T-helper 2 cell (primary cell): ENCODE results near the gene EPDR1.

ENCODE experiments used
- DNase-seq, 5 experiments: peaks; one replicate each; pipeline versions ENCODE4 v3.0.0 to v3.0.0-alpha.2; 2012 to 2022
- total RNA-seq, 2 donors: gene quantifications; one replicate each; lab custom pipeline; 2026; lab: John Stamatoyannopoulos, UW

The EPDR1 gene
- 0 to 0.13 reads per million in 2 donors for total RNA-seq

- peak in 1 of 5 experiments; percentile 64 for DNase-seq
These were observed at the start of gene EPDR1 for GRCh38 chr7:37920305-37920848. Gene EPDR1, plus strand, starts transcription at chr7:37920640. Its CDS starts 300 bp downstream, at chr7:37920940.

GRCh38 chr7:37882086-37882485 lies 38.4 kb upstream of the EPDR1 start:
- DNase-seq: no peak

DNA sequence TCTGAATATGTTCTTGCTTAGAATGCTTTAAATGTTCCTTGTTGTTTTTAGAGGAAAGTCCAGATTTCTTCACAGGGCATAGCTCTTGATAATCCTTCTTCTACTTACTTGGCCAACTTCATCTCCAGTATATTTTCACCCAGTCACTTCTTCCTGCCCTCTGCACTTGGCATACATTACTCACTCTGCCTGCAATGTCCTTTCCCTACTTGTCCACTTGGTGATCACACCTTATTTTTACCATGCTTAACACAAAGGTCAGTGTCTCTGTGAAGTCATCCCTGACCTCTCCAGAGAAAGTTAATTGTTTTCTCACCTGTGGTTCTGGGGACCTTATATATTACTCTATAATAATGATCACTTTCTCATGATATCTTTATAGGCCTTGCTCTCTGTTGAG lies 27.1 kb upstream of the EPDR1 start:
- no peak for DNase-seq

DNA sequence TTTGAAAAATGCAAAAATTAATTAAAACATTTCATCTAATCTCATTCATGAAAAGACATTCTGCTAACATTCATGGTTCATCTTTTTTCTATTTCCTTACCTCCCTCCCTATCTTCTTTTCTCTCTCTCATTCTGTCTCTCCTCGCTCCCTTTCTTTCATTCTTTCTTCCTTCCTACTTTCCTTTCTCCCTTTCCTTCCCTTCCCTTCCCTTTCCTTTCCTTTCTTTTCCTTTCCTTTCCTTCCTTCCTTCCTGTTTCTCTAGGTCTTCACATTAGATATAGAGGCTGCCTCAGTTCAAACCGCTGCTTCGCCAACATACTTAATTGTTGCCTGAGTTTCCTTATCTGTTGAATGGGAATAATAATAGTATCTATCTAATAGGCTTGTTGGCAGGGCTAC lies 25.8 kb upstream of the EPDR1 start:
- no peak for DNase-seq

- no peak for DNase-seq
These were observed 20.7 kb upstream of the EPDR1 start for GRCh38 chr7:37899712-37900247.

- peak in 1 of 5 experiments; percentile 7 for DNase-seq
These were observed 19.1 kb upstream of the EPDR1 start for GRCh38 chr7:37901236-37901827.

GRCh38 chr7:37901890-37902524 lies 18.4 kb upstream of the EPDR1 start:
- DNase-seq: no peak

DNA sequence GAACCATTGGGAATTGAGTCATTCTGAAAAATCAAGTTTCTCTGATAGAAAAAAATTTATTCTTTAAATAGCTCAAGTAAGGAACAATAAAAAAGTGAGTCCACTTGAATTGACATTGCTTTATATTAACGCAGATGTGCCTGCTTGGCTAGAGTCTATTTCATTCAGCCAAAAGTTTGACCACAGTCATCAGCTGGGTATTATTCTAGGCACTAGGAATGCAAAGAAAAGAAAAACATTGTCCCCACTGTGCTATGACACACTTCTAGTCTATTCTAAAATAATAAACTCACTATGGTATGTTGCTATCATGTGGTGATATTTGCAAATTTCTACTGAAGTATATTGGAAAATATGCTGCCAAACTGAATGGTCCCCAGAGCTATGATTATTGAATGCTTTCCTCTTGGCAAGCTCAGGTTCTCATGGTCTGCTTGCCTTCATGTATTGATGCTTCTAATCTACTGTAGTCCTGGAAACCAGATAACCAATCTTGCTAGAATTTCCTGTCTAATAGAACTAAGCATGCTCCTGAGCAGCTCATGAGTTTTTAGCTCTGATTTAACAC lies 12.1 kb upstream of the EPDR1 start:
- DNase-seq: no peak

- DNase-seq: no peak
These were observed 7.7 kb upstream of the EPDR1 start for GRCh38 chr7:37912756-37913155.

DNA sequence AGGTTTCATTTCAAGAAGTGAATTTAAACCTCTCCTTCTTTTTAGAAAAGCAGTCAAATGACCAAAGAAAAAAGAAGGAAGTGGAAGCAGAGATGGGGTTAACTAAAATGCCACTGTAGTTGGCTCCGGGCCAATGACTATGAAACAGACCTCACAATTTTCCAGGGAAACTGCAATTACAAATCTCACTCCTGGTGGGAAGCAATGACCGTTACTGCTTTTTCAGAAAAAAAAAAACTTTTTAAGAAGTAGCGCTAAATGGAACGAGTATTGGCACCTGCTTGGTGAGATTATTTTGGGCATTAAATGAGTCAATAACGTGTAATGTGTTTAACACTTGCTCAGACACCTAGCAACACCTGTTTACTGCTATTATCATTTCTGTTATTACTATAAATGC lies 5.0 kb upstream of the EPDR1 start:
- peak in 1 of 5 experiments; percentile 3 for DNase-seq

- peak in 1 of 5 experiments; percentile 5 for DNase-seq
These were observed 4.3 kb upstream of the EPDR1 start for GRCh38 chr7:37916017-37916672.

DNA sequence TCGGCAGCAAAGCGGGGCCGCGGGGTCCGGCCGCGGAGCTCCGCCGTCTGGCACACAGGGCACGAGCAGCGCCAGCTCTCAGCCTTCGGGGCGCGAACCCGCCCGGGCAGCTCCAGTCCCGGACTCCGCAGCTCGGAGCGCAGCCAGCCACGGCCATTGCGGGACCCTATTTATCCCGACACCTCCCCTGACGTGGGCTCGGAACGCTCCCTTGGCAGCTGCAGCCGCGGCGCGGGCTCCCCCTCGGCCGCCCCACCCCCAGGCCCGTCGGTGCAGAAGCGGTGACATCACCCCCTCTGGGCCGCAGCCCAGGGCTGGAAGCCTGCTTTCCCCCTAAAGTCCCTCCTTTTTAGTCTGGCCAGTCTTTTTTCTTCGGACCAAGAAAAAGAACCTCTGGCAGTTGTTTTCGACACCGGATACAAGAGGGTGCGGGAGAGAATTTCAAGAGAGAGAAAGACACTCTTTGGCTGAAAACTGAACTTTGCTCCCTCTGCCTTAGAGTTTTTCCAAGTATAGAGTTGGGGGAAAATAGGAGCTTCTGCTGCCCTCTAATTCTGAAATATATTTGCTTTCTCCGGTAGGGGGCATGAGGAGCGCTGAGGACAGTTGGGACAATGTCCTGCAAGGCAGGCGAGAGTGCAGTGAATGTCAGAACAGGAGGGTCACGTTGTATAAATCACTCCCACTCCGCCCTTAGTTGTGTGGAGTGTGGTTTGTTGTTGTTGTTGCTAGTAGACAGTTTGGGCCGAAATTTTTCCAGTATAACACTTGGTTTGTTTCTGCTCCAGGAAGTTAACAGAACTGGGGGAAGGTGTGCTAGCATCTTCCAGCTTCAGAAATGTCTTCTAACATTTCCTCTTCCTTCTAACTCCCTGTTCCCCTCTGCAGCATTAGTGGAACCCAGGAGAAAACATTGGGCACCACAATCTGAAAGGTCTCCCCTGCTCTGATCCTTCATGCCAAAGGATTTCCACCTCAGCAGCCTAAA lies 3.5 kb upstream of the EPDR1 start, which contains the start of gene SFRP4:
Gene SFRP4, minus strand, starts transcription at position 145 of the 988 bp plus-strand sequence. CDS start 280 bp downstream, outside the sequence.
- peak in 1 of 5 experiments; percentile 6 for DNase-seq

DNA sequence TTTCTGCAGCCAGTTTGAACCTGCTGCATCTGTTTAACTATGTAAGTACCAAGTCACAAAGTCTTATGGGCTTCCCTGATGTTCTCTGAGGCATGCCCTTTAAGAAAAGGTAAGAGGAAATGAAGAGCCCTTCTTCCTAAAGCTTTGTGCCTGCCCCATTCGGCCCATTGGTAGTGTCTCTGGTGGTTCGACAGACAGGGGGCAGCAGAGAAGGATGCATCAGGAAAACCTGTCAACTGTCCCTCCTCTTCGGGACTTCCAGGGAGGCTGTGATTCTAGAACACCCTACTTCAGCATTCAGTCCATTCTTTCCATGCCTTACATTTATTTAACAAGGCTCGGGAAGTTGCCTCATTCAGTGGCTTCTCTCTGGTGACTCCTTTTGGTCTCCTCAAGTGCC lies 1.9 kb upstream of the EPDR1 start:
- no peak for DNase-seq

GRCh38 chr7:37920849-37921805 lies 687 bp downstream of the EPDR1 start:
- peak in 1 of 5 experiments; percentile 21 for DNase-seq

DNA sequence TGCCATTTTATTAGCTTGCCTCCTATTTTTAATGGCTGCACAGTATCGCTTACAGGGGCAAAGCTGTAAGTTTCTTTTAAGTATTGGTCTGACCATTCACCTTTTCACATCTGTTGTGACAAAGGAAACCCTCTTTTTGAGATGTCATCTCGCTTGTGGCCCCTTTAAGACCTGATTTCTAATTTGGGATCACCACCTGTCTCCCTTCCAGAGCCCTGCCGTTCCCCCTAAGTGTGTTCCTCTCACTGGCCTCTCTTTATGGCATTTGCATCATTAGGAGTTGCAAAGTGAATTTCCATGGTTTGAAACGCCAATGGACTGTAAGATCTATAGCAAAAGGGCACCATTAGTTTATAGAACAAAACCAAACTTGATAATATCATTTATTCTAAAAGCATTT lies 1.4 kb downstream of the EPDR1 start:
- DNase-seq: no peak

- DNase-seq: no peak
These were observed 3.6 kb downstream of the EPDR1 start for GRCh38 chr7:37923996-37924395.

DNA sequence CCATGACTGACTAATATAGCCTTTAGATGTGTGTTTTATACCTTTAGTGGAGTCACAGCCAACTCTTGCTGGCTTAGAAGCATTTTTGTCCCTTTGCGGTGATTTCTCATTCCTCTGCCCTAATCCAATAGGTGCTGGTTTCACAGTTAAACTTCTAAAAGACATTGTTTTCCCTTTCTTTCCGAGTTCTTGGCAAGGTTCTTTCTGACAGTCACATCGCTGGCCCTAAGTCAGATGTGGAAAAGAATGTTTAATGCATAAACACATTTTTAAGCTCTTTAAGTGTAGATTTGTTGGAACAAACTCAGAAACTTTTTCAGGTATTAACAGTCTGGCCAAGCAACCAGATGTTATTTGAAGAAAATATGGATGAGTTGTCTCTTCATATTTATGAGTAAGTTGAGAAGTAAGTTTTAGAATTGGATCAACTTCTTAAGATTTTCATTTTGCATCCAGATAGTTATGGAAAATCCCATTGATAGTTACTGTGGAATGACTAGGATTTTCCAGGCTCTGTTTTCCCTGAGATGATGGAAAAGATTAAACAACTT lies 4.1 kb downstream of the EPDR1 start:
- no peak for DNase-seq

GRCh38 chr7:37925620-37926019 lies 5.2 kb downstream of the EPDR1 start:
- no peak for DNase-seq

- DNase-seq: no peak
These were observed 7.5 kb downstream of the EPDR1 start for GRCh38 chr7:37927773-37928444.

DNA sequence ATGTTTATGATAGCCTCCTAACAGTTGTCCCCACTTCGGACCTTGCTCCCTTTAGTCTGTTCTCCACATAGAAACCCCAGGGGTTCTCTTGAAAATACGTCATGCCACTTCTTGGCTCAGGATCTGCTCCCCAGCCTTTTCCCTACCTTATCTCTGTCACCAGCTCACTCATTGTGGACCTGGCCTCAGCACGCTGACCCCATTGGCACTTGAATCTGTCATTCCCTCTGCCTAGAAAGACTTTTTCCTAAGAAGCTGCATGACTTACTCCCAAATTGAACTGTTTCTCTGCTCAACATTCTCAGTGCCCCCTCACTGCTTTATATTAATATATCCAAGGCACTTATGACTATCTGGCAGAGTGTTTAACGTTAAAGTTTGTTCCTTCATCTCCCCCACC lies 8.4 kb downstream of the EPDR1 start:
- no peak for DNase-seq
